Measurements from ENCODE around the gene CYGB.
"Not testable (repeated sequence)": the region's sequence is repeated elsewhere in the genome, so short reads cannot be mapped to it uniquely, and the experiment has no call there.

CYGB gene

GRCh38 chr17:76527430-76528111 lies 9.9 kb downstream of the CYGB start:
- no peaks in the 10 kb centered on the region for H3K27me3 ChIP-seq (replicated peaks; ENCODE audit: control insufficient read depth, insufficient read depth, low read length)
- no peaks in the 10 kb centered on the region for H3K36me3 ChIP-seq (ENCODE audit: control insufficient read depth, insufficient read depth, low read length)
- peak; percentile 68 for DNase-seq (ENCODE audit: extremely low read depth, insufficient read length)
- peak overlapping the region; percentile 46 for H3K4me3 ChIP-seq (replicated peaks; ENCODE audit: low read depth, low read length)
- TF ChIP-seq CTCF (IDR thresholded peaks at IDR 0.05; ENCODE audit: insufficient read depth, low read length, poor library complexity, severe bottlenecking): peak; percentile 12

GRCh38 chr17:76527016-76527415 lies 10.5 kb downstream of the CYGB start:
- not testable (repeated sequence) for H3K27me3 ChIP-seq (replicated peaks; ENCODE audit: control insufficient read depth, insufficient read depth, low read length); H3K4me3 ChIP-seq (replicated peaks; ENCODE audit: low read depth, low read length); H3K36me3 ChIP-seq (ENCODE audit: control insufficient read depth, insufficient read depth, low read length); DNase-seq (ENCODE audit: extremely low read depth, insufficient read length)

- not testable (repeated sequence) for H3K27me3 ChIP-seq (replicated peaks; ENCODE audit: control insufficient read depth, insufficient read depth, low read length); H3K36me3 ChIP-seq (ENCODE audit: control insufficient read depth, insufficient read depth, low read length); H3K4me3 ChIP-seq (replicated peaks; ENCODE audit: low read depth, low read length); DNase-seq (ENCODE audit: extremely low read depth, insufficient read length)
Measured at GRCh38 chr17:76525513-76525833, 12.0 kb downstream of the CYGB start.

- Histone ChIP-seq H3K27me3 (replicated peaks; ENCODE audit: control insufficient read depth, insufficient read depth, low read length) (no peaks in the 10 kb centered on the region), H3K4me3 (replicated peaks; ENCODE audit: low read depth, low read length) (no peak overlapping the region), H3K36me3 (ENCODE audit: control insufficient read depth, insufficient read depth, low read length) (no peaks in the 10 kb centered on the region)
- TF ChIP-seq CTCF (IDR thresholded peaks at IDR 0.05; ENCODE audit: insufficient read depth, low read length, poor library complexity, severe bottlenecking): no peak
- no peak for DNase-seq (ENCODE audit: extremely low read depth, insufficient read length)
Measured at GRCh38 chr17:76524598-76525512, 12.7 kb downstream of the CYGB start.

- no peak overlapping the region for H3K4me3 ChIP-seq (replicated peaks; ENCODE audit: low read depth, low read length)
- H3K36me3 ChIP-seq (ENCODE audit: control insufficient read depth, insufficient read depth, low read length): no peaks in the 10 kb centered on the region
- peak; percentile 100 for TF ChIP-seq CTCF (IDR thresholded peaks at IDR 0.05; ENCODE audit: insufficient read depth, low read length, poor library complexity, severe bottlenecking)
- DNase-seq (ENCODE audit: extremely low read depth, insufficient read length): peak; percentile 83
- no peaks in the 10 kb centered on the region for H3K27me3 ChIP-seq (replicated peaks; ENCODE audit: control insufficient read depth, insufficient read depth, low read length)
Measured at GRCh38 chr17:76523084-76524037, 14.1 kb downstream of the CYGB start.

GRCh38 chr17:76521683-76522082 lies 15.8 kb downstream of the CYGB start:
- not testable (repeated sequence) for DNase-seq (ENCODE audit: extremely low read depth, insufficient read length)

More at GRCh38 chr17:76521683-76522082, 15.8 kb downstream of the CYGB start:
- not testable (repeated sequence) for H3K4me3 ChIP-seq (replicated peaks; ENCODE audit: low read depth, low read length); H3K27me3 ChIP-seq (replicated peaks; ENCODE audit: control insufficient read depth, insufficient read depth, low read length); H3K36me3 ChIP-seq (ENCODE audit: control insufficient read depth, insufficient read depth, low read length)

Data from GM06990 (cell line).